ENCODE data around the gene LRMDA. TPM values are rescaled to one million over a fixed set of nuclear protein-coding genes. Genes with fewer than 3 reads are reported as not detected.
A peak's percentile ranks its signal among the peaks of the same experiment; 100 is the strongest.

LRMDA gene
- total and polyA plus RNA-seq, 2 of the 13 experiments (the other 11 are each of a cell fraction or from before 2014, with no cell fraction given) = 13.4 to 22.0 TPM

GRCh38 chr10:75776738-75777504, 345.5 kb downstream of the LRMDA start (continued):
- TF ChIP-seq, protein P1, sequence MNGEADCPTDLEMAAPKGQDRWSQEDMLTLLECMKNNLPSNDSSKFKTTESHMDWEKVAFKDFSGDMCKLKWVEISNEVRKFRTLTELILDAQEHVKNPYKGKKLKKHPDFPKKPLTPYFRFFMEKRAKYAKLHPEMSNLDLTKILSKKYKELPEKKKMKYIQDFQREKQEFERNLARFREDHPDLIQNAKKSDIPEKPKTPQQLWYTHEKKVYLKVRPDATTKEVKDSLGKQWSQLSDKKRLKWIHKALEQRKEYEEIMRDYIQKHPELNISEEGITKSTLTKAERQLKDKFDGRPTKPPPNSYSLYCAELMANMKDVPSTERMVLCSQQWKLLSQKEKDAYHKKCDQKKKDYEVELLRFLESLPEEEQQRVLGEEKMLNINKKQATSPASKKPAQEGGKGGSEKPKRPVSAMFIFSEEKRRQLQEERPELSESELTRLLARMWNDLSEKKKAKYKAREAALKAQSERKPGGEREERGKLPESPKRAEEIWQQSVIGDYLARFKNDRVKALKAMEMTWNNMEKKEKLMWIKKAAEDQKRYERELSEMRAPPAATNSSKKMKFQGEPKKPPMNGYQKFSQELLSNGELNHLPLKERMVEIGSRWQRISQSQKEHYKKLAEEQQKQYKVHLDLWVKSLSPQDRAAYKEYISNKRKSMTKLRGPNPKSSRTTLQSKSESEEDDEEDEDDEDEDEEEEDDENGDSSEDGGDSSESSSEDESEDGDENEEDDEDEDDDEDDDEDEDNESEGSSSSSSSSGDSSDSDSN (CRISPR knock-in tag; IDR thresholded peaks at IDR 0.05) = 0 out of 2 replicates have a peak, but pooled peaks have one; percentile 23
- TF ChIP-seq ZNF234 (CRISPR knock-in tag; conservative IDR thresholded peaks at IDR 0.05) (no peak), ZNF17 (CRISPR knock-in tag; IDR thresholded peaks at IDR 0.05) (no peak), RFX1 (IDR thresholded peaks at IDR 0.05) (no peak), ZNF20 (CRISPR knock-in tag; IDR thresholded peaks at IDR 0.05) (no peak), SALL2 (CRISPR knock-in tag; IDR thresholded peaks at IDR 0.05) (peak; percentile 54; the same call in 1 of the 2 replicates), SMC3 (IDR thresholded peaks at IDR 0.05; ENCODE audit: low read length) (no peak), ZNF841 (CRISPR knock-in tag; IDR thresholded peaks at IDR 0.05; ENCODE audit: borderline replicate concordance) (no peak), ZNF576 (CRISPR knock-in tag; IDR thresholded peaks at IDR 0.05) (no peak), AGO1 (IDR thresholded peaks at IDR 0.05; ENCODE audit: low read depth, low read length, poor library complexity, severe bottlenecking) (no peak), TP53 (CRISPR knock-in tag; conservative IDR thresholded peaks at IDR 0.05) (no peak; the same call in 1 of the 2 replicates), CCDC6 (CRISPR knock-in tag; IDR thresholded peaks at IDR 0.05) (no peak), NFIC (IDR thresholded peaks at IDR 0.05; ENCODE audit: low read length) (peak; percentile 97), ZNF326 (CRISPR knock-in tag; IDR thresholded peaks at IDR 0.05; ENCODE audit: borderline replicate concordance) (no peak), SMARCC2 (IDR thresholded peaks at IDR 0.05) (no peak), ZSCAN25 (CRISPR knock-in tag; IDR thresholded peaks at IDR 0.05) (peak; percentile 91), CBX1 (IDR thresholded peaks at IDR 0.05; ENCODE audit: low read depth) (no peak), ZNF431 (CRISPR knock-in tag; IDR thresholded peaks at IDR 0.05; ENCODE audit: borderline replicate concordance, low read depth) (0 out of 2 replicates have a peak, but pooled peaks have one; percentile 43), RORA (CRISPR knock-in tag; IDR thresholded peaks at IDR 0.05) (no peak), ZNF180 (CRISPR knock-in tag; IDR thresholded peaks at IDR 0.05; ENCODE audit: borderline replicate concordance, low read depth) (no peak), ZNF224 (CRISPR knock-in tag; IDR thresholded peaks at IDR 0.05) (no peak), ZNF446 (CRISPR knock-in tag; IDR thresholded peaks at IDR 0.05) (no peak)
- TF ChIP-seq, protein P2, sequence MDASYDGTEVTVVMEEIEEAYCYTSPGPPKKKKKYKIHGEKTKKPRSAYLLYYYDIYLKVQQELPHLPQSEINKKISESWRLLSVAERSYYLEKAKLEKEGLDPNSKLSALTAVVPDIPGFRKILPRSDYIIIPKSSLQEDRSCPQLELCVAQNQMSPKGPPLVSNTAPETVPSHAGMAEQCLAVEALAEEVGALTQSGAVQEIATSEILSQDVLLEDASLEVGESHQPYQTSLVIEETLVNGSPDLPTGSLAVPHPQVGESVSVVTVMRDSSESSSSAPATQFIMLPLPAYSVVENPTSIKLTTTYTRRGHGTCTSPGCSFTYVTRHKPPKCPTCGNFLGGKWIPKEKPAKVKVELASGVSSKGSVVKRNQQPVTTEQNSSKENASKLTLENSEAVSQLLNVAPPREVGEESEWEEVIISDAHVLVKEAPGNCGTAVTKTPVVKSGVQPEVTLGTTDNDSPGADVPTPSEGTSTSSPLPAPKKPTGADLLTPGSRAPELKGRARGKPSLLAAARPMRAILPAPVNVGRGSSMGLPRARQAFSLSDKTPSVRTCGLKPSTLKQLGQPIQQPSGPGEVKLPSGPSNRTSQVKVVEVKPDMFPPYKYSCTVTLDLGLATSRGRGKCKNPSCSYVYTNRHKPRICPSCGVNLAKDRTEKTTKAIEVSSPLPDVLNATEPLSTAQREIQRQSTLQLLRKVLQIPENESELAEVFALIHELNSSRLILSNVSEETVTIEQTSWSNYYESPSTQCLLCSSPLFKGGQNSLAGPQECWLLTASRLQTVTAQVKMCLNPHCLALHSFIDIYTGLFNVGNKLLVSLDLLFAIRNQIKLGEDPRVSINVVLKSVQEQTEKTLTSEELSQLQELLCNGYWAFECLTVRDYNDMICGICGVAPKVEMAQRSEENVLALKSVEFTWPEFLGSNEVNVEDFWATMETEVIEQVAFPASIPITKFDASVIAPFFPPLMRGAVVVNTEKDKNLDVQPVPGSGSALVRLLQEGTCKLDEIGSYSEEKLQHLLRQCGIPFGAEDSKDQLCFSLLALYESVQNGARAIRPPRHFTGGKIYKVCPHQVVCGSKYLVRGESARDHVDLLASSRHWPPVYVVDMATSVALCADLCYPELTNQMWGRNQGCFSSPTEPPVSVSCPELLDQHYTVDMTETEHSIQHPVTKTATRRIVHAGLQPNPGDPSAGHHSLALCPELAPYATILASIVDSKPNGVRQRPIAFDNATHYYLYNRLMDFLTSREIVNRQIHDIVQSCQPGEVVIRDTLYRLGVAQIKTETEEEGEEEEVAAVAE (CRISPR knock-in tag; IDR thresholded peaks at IDR 0.05; ENCODE audit: borderline replicate concordance) = no peak
- TF ChIP-seq, protein P3, sequence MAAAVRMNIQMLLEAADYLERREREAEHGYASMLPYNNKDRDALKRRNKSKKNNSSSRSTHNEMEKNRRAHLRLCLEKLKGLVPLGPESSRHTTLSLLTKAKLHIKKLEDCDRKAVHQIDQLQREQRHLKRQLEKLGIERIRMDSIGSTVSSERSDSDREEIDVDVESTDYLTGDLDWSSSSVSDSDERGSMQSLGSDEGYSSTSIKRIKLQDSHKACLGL (CRISPR knock-in tag; IDR thresholded peaks at IDR 0.05) = no peak

All from HepG2 (cell line).